Mesenchymal stem cell (in vitro differentiated cells and primary cell): Measurements from ENCODE around the gene UTP11.

Experiments used
- DNase-seq: peaks from one replicate; pipeline ENCODE4 v3.0.0-alpha.2; 2013
- H2AFZ ChIP-seq: one replicate; pipeline ENCODE4 v1.6.1; 2013; ENCODE audit warnings: low read depth, mild to moderate bottlenecking, control low read depth, inconsistent platforms, low read length, moderate library complexity
- H2AK5ac ChIP-seq: 2 replicates; pipeline ENCODE4 v1.6.1; 2013; ENCODE audit warnings: low read length, moderate library complexity, mild to moderate bottlenecking, inconsistent platforms; ENCODE audit not compliant: severe bottlenecking
- H2BK120ac ChIP-seq: one replicate; pipeline ENCODE4 v1.6.1; 2013; ENCODE audit warnings: low read depth, mild to moderate bottlenecking, inconsistent platforms, low read length, moderate library complexity
- H2BK12ac ChIP-seq, 2 experiments: one replicate each; pipeline ENCODE4 v1.6.1; 2013; ENCODE audit warnings: inconsistent platforms in 2 of 2, low read length in 2 of 2, mild to moderate bottlenecking in 2 of 2, moderate library complexity in 2 of 2, control low read depth in 1 of 2
- H2BK15ac ChIP-seq: one replicate; pipeline ENCODE4 v1.6.1; 2013; ENCODE audit warnings: mild to moderate bottlenecking, low read depth, inconsistent platforms; ENCODE audit not compliant: poor library complexity, severe bottlenecking
- H2BK5ac ChIP-seq: 2 replicates; pipeline ENCODE4 v1.6.1; 2013; ENCODE audit warnings: low read depth, mild to moderate bottlenecking, low read length, control low read depth, inconsistent platforms; ENCODE audit not compliant: poor library complexity, severe bottlenecking
- H3K14ac ChIP-seq, 2 experiments: one replicate each; pipeline ENCODE4 v1.6.1; 2013; ENCODE audit warnings: inconsistent platforms in 2 of 2, low read length in 2 of 2, control low read depth in 1 of 2, mild to moderate bottlenecking in 1 of 2, moderate library complexity in 1 of 2
- H3K18ac ChIP-seq, 2 experiments: one replicate each; pipeline ENCODE4 v1.6.1; 2013; ENCODE audit warnings: inconsistent platforms in 2 of 2, low read length in 2 of 2, control low read depth in 1 of 2, low read depth in 1 of 2, mild to moderate bottlenecking in 1 of 2
- H3K23ac ChIP-seq, 2 experiments: one replicate each; pipeline ENCODE4 v1.6.1; 2013; ENCODE audit warnings: inconsistent platforms in 2 of 2, low read length in 2 of 2, mild to moderate bottlenecking in 2 of 2, moderate library complexity in 2 of 2, control low read depth in 1 of 2
- H3K27ac ChIP-seq: 2 replicates; pipeline ENCODE4 v1.5.1; 2013; ENCODE audit warnings: mild to moderate bottlenecking, moderate library complexity, low read length, control low read depth, inconsistent platforms; ENCODE audit not compliant: poor library complexity, severe bottlenecking
- H3K27me3 ChIP-seq, 2 experiments: 2 replicates each; pipeline versions ENCODE4 v1.6.1 to v1.7.0; 2013; ENCODE audit warnings: low read length in 2 of 2, mild to moderate bottlenecking in 2 of 2, moderate library complexity in 2 of 2, control low read depth in 1 of 2, inconsistent platforms in 1 of 2; ENCODE audit not compliant: control insufficient read depth in 1 of 2, insufficient read depth in 1 of 2
- H3K36me3 ChIP-seq, 2 experiments: 2 replicates each; pipeline versions ENCODE4 v1.6.1 to v1.7.0; 2013; ENCODE audit warnings: low read length in 2 of 2, control low read depth in 1 of 2, inconsistent platforms in 1 of 2, low read depth in 1 of 2, mild to moderate bottlenecking in 1 of 2; ENCODE audit not compliant: insufficient read depth in 2 of 2, control insufficient read depth in 1 of 2
- H3K4ac ChIP-seq, 2 experiments: one replicate each; pipeline ENCODE4 v1.6.1; 2013; ENCODE audit warnings: inconsistent platforms in 2 of 2, low read length in 2 of 2, mild to moderate bottlenecking in 2 of 2, moderate library complexity in 2 of 2, control low read depth in 1 of 2, low read depth in 1 of 2
- H3K4me1 ChIP-seq: 2 replicates; pipeline ENCODE4 v1.6.1; 2013; ENCODE audit warnings: low read depth, low read length, control low read depth; ENCODE audit not compliant: control insufficient read depth, insufficient read depth
- H3K4me2 ChIP-seq: 2 replicates; pipeline ENCODE4 v1.6.1; 2013; ENCODE audit warnings: low read length, mild to moderate bottlenecking, inconsistent platforms; ENCODE audit not compliant: poor library complexity, severe bottlenecking
- H3K4me3 ChIP-seq, 2 experiments: 2 replicates each; pipeline versions ENCODE4 v1.5.1 to v1.7.0; 2013; ENCODE audit warnings: low read length in 2 of 2, mild to moderate bottlenecking in 2 of 2, control low read depth in 1 of 2, low read depth in 1 of 2; ENCODE audit not compliant: insufficient read depth in 1 of 2
- H3K79me1 ChIP-seq: replicated peaks from 2 replicates; pipeline ENCODE4 v1.6.1; 2013; ENCODE audit warnings: mild to moderate bottlenecking, control low read depth, low read length, inconsistent platforms; ENCODE audit not compliant: poor library complexity, severe bottlenecking
- H3K9ac ChIP-seq: 2 replicates; pipeline ENCODE4 v1.7.0; 2013; ENCODE audit warnings: mild to moderate bottlenecking, low read length, moderate library complexity
- H3K9me3 ChIP-seq: 2 replicates; pipeline ENCODE4 v1.7.0; 2013; ENCODE audit warnings: mild to moderate bottlenecking, low read length; ENCODE audit not compliant: control insufficient read depth
- H4K8ac ChIP-seq: one replicate; pipeline ENCODE4 v1.6.1; 2013; ENCODE audit warnings: inconsistent platforms, mild to moderate bottlenecking, low read length, moderate library complexity
- H4K91ac ChIP-seq: one replicate; pipeline ENCODE4 v1.6.1; 2013; ENCODE audit warnings: mild to moderate bottlenecking, low read length, inconsistent platforms
- WGBS: methylation state at CpG from one replicate; pipeline ENCODE4 v1.1.7; 2013; ENCODE audit warnings: mixed read lengths; 5-methylcytosine and 5-hydroxymethylcytosine counted together

Gene UTP11

GRCh38 chr1:38053416-38054091, 41.0 kb downstream of the UTP11 start:
- Histone ChIP-seq H3K18ac (no peak overlapping the region), H3K4me2 (no peak overlapping the region), H4K91ac (no peak overlapping the region), H3K4me1 (peaks cover 19% of the 10 kb centered on the region), H3K27me3 (peaks cover 38 to 75% of the 10 kb centered on the region in 2 experiments), H3K9me3 (no peaks in the 10 kb centered on the region), H3K23ac (no peak overlapping the region), H3K14ac (no peak overlapping the region), H3K4me3 (no peak overlapping the region), H2BK120ac (no peak overlapping the region), H2BK5ac (no peak overlapping the region), H2AFZ (no peak overlapping the region), H3K27ac (no peak overlapping the region), H3K79me1 (no peaks in the 10 kb centered on the region), H3K4ac (no peak overlapping the region), H2AK5ac (no peak overlapping the region), H2BK15ac (no peak overlapping the region), H3K9ac (no peak overlapping the region), H4K8ac (no peak overlapping the region), H3K36me3 (no peaks in the 10 kb centered on the region), H2BK12ac (no peak overlapping the region)
- 55% methylated on average over 6 of the region's 7 CpGs for WGBS
- DNase-seq: no peak

- Histone ChIP-seq H2BK5ac (no peak overlapping the region), H3K23ac (no peak overlapping the region), H3K4me2 (no peak overlapping the region), H3K4ac (no peak overlapping the region), H3K36me3 (no peaks in the 10 kb centered on the region), H3K27ac (no peak overlapping the region), H3K4me3 (no peak overlapping the region), H3K79me1 (no peaks in the 10 kb centered on the region), H2BK120ac (no peak overlapping the region), H2AK5ac (no peak overlapping the region), H3K18ac (no peak overlapping the region), H2BK15ac (no peak overlapping the region), H2BK12ac (no peak overlapping the region), H2AFZ (no peak overlapping the region), H3K14ac (no peak overlapping the region), H4K91ac (no peak overlapping the region), H3K27me3 (peaks cover 41 to 59% of the 10 kb centered on the region in 2 experiments), H3K9ac (no peak overlapping the region), H3K4me1 (peaks cover 14% of the 10 kb centered on the region), H4K8ac (no peak overlapping the region), H3K9me3 (no peaks in the 10 kb centered on the region)
- WGBS: 68% methylated on average over 2 of the region's 3 CpGs
- no peak for DNase-seq
These were observed 42.9 kb downstream of the UTP11 start for GRCh38 chr1:38055398-38055797.

- H3K27me3 ChIP-seq: peaks cover 44 to 63% of the 10 kb centered on the region in 2 experiments
- H2BK12ac ChIP-seq: no peak overlapping the region
- no peaks in the 10 kb centered on the region for H3K79me1 ChIP-seq
- no peak overlapping the region for H2BK120ac ChIP-seq
- peaks cover 9% of the 10 kb centered on the region for H3K4me1 ChIP-seq
- no peak overlapping the region for H3K4me3 ChIP-seq
- H3K9ac ChIP-seq: no peak overlapping the region
- H3K9me3 ChIP-seq: no peaks in the 10 kb centered on the region
- H3K23ac ChIP-seq: no peak overlapping the region
- no peak overlapping the region for H3K27ac ChIP-seq
- no peak overlapping the region for H3K18ac ChIP-seq
- H3K14ac ChIP-seq: no peak overlapping the region
- no peak overlapping the region for H3K4me2 ChIP-seq
- no peak overlapping the region for H2BK5ac ChIP-seq
- H2AFZ ChIP-seq: no peak overlapping the region
- DNase-seq: no peak
- no peak overlapping the region for H4K91ac ChIP-seq
- H3K36me3 ChIP-seq: no peaks in the 10 kb centered on the region
- H3K4ac ChIP-seq: no peak overlapping the region
- H4K8ac ChIP-seq: no peak overlapping the region
- no peak overlapping the region for H2BK15ac ChIP-seq
- WGBS: 78% methylated on average over 4 of the region's 4 CpGs
- no peak overlapping the region for H2AK5ac ChIP-seq
These were observed 43.4 kb downstream of the UTP11 start for GRCh38 chr1:38055965-38056364.

DNA sequence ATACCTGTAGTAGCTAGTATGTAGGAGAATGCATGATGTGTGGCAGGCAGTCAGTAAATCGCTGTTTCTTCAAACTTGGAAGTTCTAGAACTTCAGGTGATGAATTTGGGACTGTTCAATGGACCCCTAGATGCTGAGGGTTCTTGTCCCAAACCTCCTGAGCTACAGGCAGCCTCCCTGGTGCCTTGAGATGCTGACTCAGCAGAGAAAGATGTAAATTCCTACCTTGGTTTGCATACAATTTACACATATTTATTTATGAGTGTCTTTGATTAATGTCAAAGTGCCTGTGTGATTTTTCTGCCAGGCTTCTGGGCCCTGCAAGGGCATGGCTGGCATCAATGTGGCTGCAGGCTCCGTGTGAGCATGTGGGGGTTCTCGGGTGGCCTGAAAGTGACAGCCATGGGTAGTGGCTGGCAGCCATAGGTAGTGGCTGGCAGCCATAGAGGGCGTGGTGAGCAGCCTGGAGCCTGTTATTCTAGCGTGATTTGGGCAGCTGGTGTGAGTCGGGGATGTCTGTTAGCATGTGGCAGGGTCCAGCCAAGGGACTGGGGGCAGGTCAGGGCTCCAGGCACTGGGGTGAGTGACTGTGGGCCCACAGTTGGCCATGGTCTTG, 47.2 kb downstream of the UTP11 start:
- Histone ChIP-seq H3K9ac (no peak overlapping the region), H2BK15ac (no peak overlapping the region), H2BK12ac (no peak overlapping the region), H3K4ac (no peak overlapping the region), H3K9me3 (no peaks in the 10 kb centered on the region), H2AFZ (no peak overlapping the region), H3K27ac (no peak overlapping the region), H3K27me3 (peaks cover 21 to 39% of the 10 kb centered on the region in 2 experiments), H3K14ac (no peak overlapping the region), H3K4me1 (peaks cover 12% of the 10 kb centered on the region), H3K4me3 (no peak overlapping the region), H4K8ac (no peak overlapping the region), H3K79me1 (no peaks in the 10 kb centered on the region), H2AK5ac (no peak overlapping the region), H2BK5ac (no peak overlapping the region), H2BK120ac (no peak overlapping the region), H3K36me3 (no peaks in the 10 kb centered on the region), H3K18ac (no peak overlapping the region), H4K91ac (no peak overlapping the region), H3K4me2 (no peak overlapping the region), H3K23ac (no peak overlapping the region)
- 71% methylated on average over 6 of the region's 6 CpGs for WGBS
- no peak for DNase-seq
